HepG2 (cell line): Measurements from ENCODE around the gene PPP4R2. TPM values are rescaled to one million over a fixed set of nuclear protein-coding genes. Genes with fewer than 3 reads are reported as not detected.

Experiments
- ATAC-seq: fragments of 200-7000 bp; cut with Tn5 transposase; 3 replicates; pipeline ENCODE4 v1.9.1; 2020; ENCODE audit warnings: mild to moderate bottlenecking, moderate library complexity
- BruUV-seq: library from RNA; stranded (reverse); fragments of 400-500 nt; replicated peaks from 2 replicates; lab custom pipeline; 2021; lab: Mats Ljungman, UMichigan
- CTCF ChIA-PET: fragments of 300-600 bp; formaldehyde crosslinking; extraction: SDS; loops from one replicate; lab custom pipeline; 2021; ENCODE audit warnings: low total read pairs, inconsistent platforms, low intra/inter-chr PET ratio; lab: Yijun Ruan, JAX
- POLR2A ChIA-PET: fragments of 350-600 bp; sonication (Branson Sonifier 250); formaldehyde crosslinking; loops from one replicate; lab custom pipeline; 2020; ENCODE audit warnings: antibody characterized with exemption, inconsistent platforms; lab: Yijun Ruan, JAX
- DNase-seq: peaks from one replicate; pipeline ENCODE4 v3.0.0-alpha.2; 2015; ENCODE audit warnings: low spot score
- FAIRE-seq: peaks from 3 replicates; lab custom pipeline; 2011; peaks lifted over from hg19 to GRCh38; lab: Jason Lieb, UNC
- H2AFZ ChIP-seq: one replicate; pipeline ENCODE4 v1.6.1; 2011; ENCODE audit warnings: low read length, inconsistent platforms
- H3K27ac ChIP-seq: fragments of 300-600 bp; 3 replicates; pipeline ENCODE4 v1.8.0; 2011; ENCODE audit warnings: mixed run types, mild to moderate bottlenecking, mixed read lengths, low read length, inconsistent platforms; ENCODE audit not compliant: insufficient read depth; ENCODE audit errors: extremely low read length
- H3K27me3 ChIP-seq, 2 experiments: fragments of 200-600 bp in 1 of 2; 2 replicates in 1 of 2; 3 replicates in 1 of 2; pipeline versions ENCODE4 v1.6.0 to v1.8.0; 2011; ENCODE audit warnings: low read length in 2 of 2, mild to moderate bottlenecking in 2 of 2, moderate library complexity in 2 of 2, inconsistent platforms in 1 of 2; ENCODE audit not compliant: insufficient read depth in 2 of 2, control insufficient read depth in 1 of 2
- H3K36me3 ChIP-seq, 2 experiments: fragments of 200-600 bp in 1 of 2; replicated peaks in 1 of 2; 2 replicates in 1 of 2; 3 replicates in 1 of 2; pipeline versions ENCODE4 v1.5.1 to v1.8.0; 2011; ENCODE audit warnings: low read length in 2 of 2, inconsistent platforms in 1 of 2; ENCODE audit not compliant: insufficient read depth in 2 of 2, control insufficient read depth in 1 of 2
- H3K4me1 ChIP-seq: 2 replicates; pipeline ENCODE4 v1.5.1; 2012; ENCODE audit warnings: low read length, inconsistent platforms; ENCODE audit not compliant: insufficient read depth
- H3K4me2 ChIP-seq: 2 replicates; pipeline ENCODE4 v1.6.0; 2011; ENCODE audit warnings: low read depth, low read length, inconsistent platforms
- H3K4me3 ChIP-seq, 3 experiments: fragments of 200-600 bp in 1 of 3; sonication (generic), shearing (Covaris generic) in 1 of 3; replicated peaks in 1 of 3; 2 replicates each; pipeline ENCODE4 v1.5.1; 2011 to 2016; ENCODE audit warnings: low read length in 3 of 3, inconsistent platforms in 2 of 3, low read depth in 2 of 3, mild to moderate bottlenecking in 2 of 3, control low read depth in 1 of 3, mixed read lengths in 1 of 3; ENCODE audit not compliant: insufficient read depth in 1 of 3
- H3K79me2 ChIP-seq: one replicate; pipeline ENCODE4 v1.6.1; 2011; ENCODE audit warnings: low read length, inconsistent platforms; ENCODE audit not compliant: insufficient read depth
- H3K9ac ChIP-seq: 2 replicates; pipeline ENCODE4 v1.6.0; 2011; ENCODE audit warnings: mild to moderate bottlenecking, low read depth, low read length, inconsistent platforms; ENCODE audit not compliant: insufficient read depth
- H3K9me3 ChIP-seq: 2 replicates; pipeline ENCODE4 v1.5.1; 2012; ENCODE audit warnings: mild to moderate bottlenecking, low read length
- H4K20me1 ChIP-seq: 2 replicates; pipeline ENCODE4 v1.6.0; 2011; ENCODE audit warnings: inconsistent platforms, mild to moderate bottlenecking, low read length, moderate library complexity; ENCODE audit not compliant: insufficient read depth
- ARID2 ChIP-seq: sonication (generic); formaldehyde crosslinking; IDR thresholded peaks from 2 replicates; pipeline ENCODE4 v1.8.1; 2022; ENCODE audit warnings: mild to moderate bottlenecking, missing genetic modification reagents, borderline replicate concordance
- CBX2 ChIP-seq, 2 experiments: fragments of 200-600 bp in 1 of 2; sonication (generic); formaldehyde crosslinking in 1 of 2; IDR thresholded peaks; 2 replicates each; pipeline versions ENCODE4 v1.7.0 to v1.8.1; 2018 to 2022; ENCODE audit warnings: low read depth in 2 of 2, low read length in 1 of 2, mild to moderate bottlenecking in 1 of 2, missing genetic modification reagents in 1 of 2
- HOXA5 ChIP-seq: sonication (generic); formaldehyde crosslinking; IDR thresholded peaks from 2 replicates; pipeline ENCODE4 v1.4.0; 2020; ENCODE audit warnings: missing genetic modification reagents
- NCOA5 ChIP-seq: sonication (generic); formaldehyde crosslinking; IDR thresholded peaks from 2 replicates; pipeline ENCODE4 v1.4.0; 2020; ENCODE audit warnings: missing genetic modification reagents
- PAF1 ChIP-seq: IDR thresholded peaks from 2 replicates; pipeline ENCODE4 v1.6.1; 2016; ENCODE audit warnings: missing genetic modification reagents, missing compliant biosample characterization
- PAWR ChIP-seq: sonication (generic); formaldehyde crosslinking; IDR thresholded peaks from 2 replicates; pipeline ENCODE4 v1.4.0; 2020; ENCODE audit warnings: missing genetic modification reagents, mild to moderate bottlenecking, borderline replicate concordance
- SMC3 ChIP-seq: IDR thresholded peaks from 2 replicates; pipeline ENCODE4 v1.6.1; 2011; ENCODE audit warnings: low read length, improper control_type of control experiment
- STAG1 ChIP-seq: sonication (generic); formaldehyde crosslinking; IDR thresholded peaks from 2 replicates; pipeline ENCODE4 v1.4.0; 2020; ENCODE audit warnings: missing genetic modification reagents
- TBP ChIP-seq: sonication (generic); formaldehyde crosslinking; IDR thresholded peaks from 2 replicates; pipeline ENCODE4 v1.5.0; 2020; ENCODE audit warnings: missing genetic modification reagents
- TEAD3 ChIP-seq: optimal IDR thresholded peaks from 2 replicates; pipeline ENCODE3; 2016; ENCODE audit warnings: borderline replicate concordance
- TMF1 ChIP-seq: sonication (generic); formaldehyde crosslinking; IDR thresholded peaks from 2 replicates; pipeline ENCODE4 v1.8.1; 2022; ENCODE audit warnings: low read depth, missing genetic modification reagents
- U2AF1 ChIP-seq: fragments of 200-400 bp; formaldehyde crosslinking; optimal IDR thresholded peaks from 2 replicates; pipeline ENCODE3; 2017; ENCODE audit warnings: mild to moderate bottlenecking, low read depth, low read length
- ZNF17 ChIP-seq: sonication (generic); formaldehyde crosslinking; IDR thresholded peaks from 2 replicates; pipeline ENCODE4 v1.5.0; 2020; ENCODE audit warnings: mild to moderate bottlenecking, missing genetic modification reagents
- ZNF451 ChIP-seq: sonication (generic); formaldehyde crosslinking; IDR thresholded peaks from 2 replicates; pipeline ENCODE4 v1.5.0; 2020; ENCODE audit warnings: mild to moderate bottlenecking, missing genetic modification reagents
- ZNF891 ChIP-seq: sonication (generic); formaldehyde crosslinking; IDR thresholded peaks from 2 replicates; pipeline ENCODE4 v1.5.0; 2020; ENCODE audit warnings: mild to moderate bottlenecking, missing genetic modification reagents
- WGBS: methylation state at CpG from one replicate; pipeline ENCODE4 v1.1.6; 2017; ENCODE audit warnings: low lambda C conversion rate; 5-methylcytosine and 5-hydroxymethylcytosine counted together
- in situ Hi-C: cut with HindIII; loops from 2 replicates; pipeline ENCODE4 v1.10.0; 2017; ENCODE audit warnings: low pct_unique_long_range_greater_than_20kb; ENCODE audit not compliant: extremely low pct_ligation_motif_present
- intact Hi-C: fragments of 100-400 bp; cut with micrococcal nuclease; formaldehyde crosslinking; loops from one replicate; pipeline ENCODE4 v1.10.0; 2022; ENCODE audit not compliant: unreplicated experiment
- polyA plus RNA-seq, 8 experiments: library from polyadenylated mRNA; depleted of rRNA in 3 of 8; stranded (reverse) in 7 of 8; unstranded in 1 of 8; fragments of >200 nt; fragmentation: Illumina TruSeq in 4 of 8; extraction: Trizol in 4 of 8; gene quantifications; 2 replicates each; pipeline versions ENCODE4 v1.2.1 to v1.2.3, GENCODE V29; 2011 to 2016; ENCODE audit warnings: low read depth in 4 of 8, missing spikeins in 1 of 8, mixed read lengths in 1 of 8; ENCODE audit not compliant: insufficient read depth in 1 of 8
- total RNA-seq, 5 experiments: library from RNA; depleted of rRNA; stranded (reverse); fragments of >200 nt; fragmentation: Illumina TruSeq; extraction: Trizol; gene quantifications; 2 replicates each; pipeline ENCODE4 v1.2.3, GENCODE V29; 2016; ENCODE audit warnings: low read depth in 1 of 5
- TF ChIP-seq, protein P1 (sequence below): sonication (generic); formaldehyde crosslinking; IDR thresholded peaks from 2 replicates; pipeline ENCODE4 v1.5.0; 2020; ENCODE audit warnings: mild to moderate bottlenecking, missing genetic modification reagents, moderate library complexity
- TF ChIP-seq, protein P2 (sequence below): sonication (generic); formaldehyde crosslinking; IDR thresholded peaks from 2 replicates; pipeline ENCODE4 v1.4.0; 2020; ENCODE audit warnings: missing genetic modification reagents
- TF ChIP-seq, protein P3 (sequence below): sonication (generic); formaldehyde crosslinking; conservative IDR thresholded peaks from 2 replicates; pipeline ENCODE4 v1.8.0; 2022; ENCODE audit warnings: low read depth, missing genetic modification reagents

PPP4R2 gene
- total and polyA plus RNA-seq, 2 of the 13 experiments (the other 11 are each of a cell fraction or from before 2014, with no cell fraction given) = 22.3 to 161 TPM

DNA sequence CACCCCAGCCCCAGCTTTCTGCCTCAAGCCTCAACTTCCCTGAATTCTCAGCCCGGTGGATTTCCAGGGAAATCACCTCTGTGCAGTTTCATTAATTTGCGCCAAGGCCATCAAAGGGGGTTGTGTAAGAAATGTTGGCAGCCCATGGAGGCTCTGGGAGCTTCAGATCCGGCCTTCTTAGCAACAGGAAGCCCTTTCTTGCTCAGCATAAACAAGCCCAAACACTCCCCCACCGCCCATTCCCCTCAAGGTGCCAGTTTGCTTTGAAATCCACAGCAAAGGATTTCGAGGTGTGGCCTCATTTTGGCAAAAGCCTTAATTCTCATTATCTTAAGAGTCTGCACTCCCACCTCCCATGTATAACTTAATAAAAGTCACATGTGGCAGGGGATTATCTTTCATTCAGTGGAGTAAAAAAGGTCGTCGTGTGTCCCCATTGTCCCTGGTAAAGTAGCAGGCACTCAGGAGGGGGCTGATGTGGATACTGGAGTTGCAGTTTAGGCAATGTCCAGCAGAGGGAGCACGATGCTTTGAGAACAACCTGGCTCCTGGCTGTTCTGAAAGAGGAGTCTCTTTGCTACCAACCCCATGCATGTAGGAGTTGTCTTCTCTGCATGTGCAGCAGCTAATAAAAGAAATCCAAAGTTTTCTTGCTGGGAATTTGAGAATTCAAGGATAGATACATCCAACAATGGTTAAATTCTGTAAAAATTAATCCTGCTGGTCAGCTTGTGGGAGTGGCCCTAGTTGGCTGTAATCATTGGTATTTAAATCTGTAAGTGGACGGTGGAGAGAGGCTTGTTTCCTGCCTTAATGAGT lies 104.3 kb downstream of the PPP4R2 start:
- 11% methylated on average over 7 of the region's 9 CpGs for WGBS
- H4K20me1 ChIP-seq = no peaks in the 10 kb centered on the region
- no peak overlapping the region for H2AFZ ChIP-seq
- CTCF ChIA-PET = interaction anchor here (1.6 to 3.8 kb wide), 2 partner anchors 331 to 401 kb away, joined by 17 to 40 read pairs; no protein-coding TSS in a partner anchor
- DNase-seq (peak; percentile 75), FAIRE-seq (peak; percentile 94), ATAC-seq (peak; percentile 95)
- no peak overlapping the region for H3K27ac ChIP-seq
- H3K9ac ChIP-seq = no peak overlapping the region
- no peaks in the 10 kb centered on the region for H3K36me3 ChIP-seq
- no peaks in the 10 kb centered on the region for H3K27me3 ChIP-seq
- no peaks in the 10 kb centered on the region for H3K9me3 ChIP-seq
- intact Hi-C loops = loop anchor here (1.0 kb wide), 2 partner anchors 331 to 401 kb away; no protein-coding TSS in a partner anchor
- no TSS peak for BruUV-seq
- POLR2A ChIA-PET = no interaction called here
- H3K4me3 ChIP-seq = no peak overlapping the region
- no peaks in the 10 kb centered on the region for H3K79me2 ChIP-seq
- H3K4me2 ChIP-seq = no peak overlapping the region
- in situ Hi-C loops = loop anchor here (5.0 kb wide), 1 partner anchor 331 kb away; no protein-coding TSS in a partner anchor
- H3K4me1 ChIP-seq = peaks cover 16% of the 10 kb centered on the region
- TF ChIP-seq PAWR (CRISPR knock-in tag) (no peak), TBP (CRISPR knock-in tag) (no peak), TMF1 (CRISPR knock-in tag) (no peak), U2AF1 (no peak), NCOA5 (CRISPR knock-in tag) (no peak), STAG1 (CRISPR knock-in tag) (peak; percentile 88), CBX2 (IDR thresholded peaks at IDR 0.05; ENCODE audit: low read depth, low read length) (no peak), CBX2 (CRISPR knock-in tag; IDR thresholded peaks at IDR 0.05; ENCODE audit: low read depth) (no peak), ZNF451 (no peak), ARID2 (CRISPR knock-in tag) (no peak), ZNF17 (CRISPR knock-in tag) (no peak), HOXA5 (CRISPR knock-in tag) (no peak), TEAD3 (CRISPR knock-in tag) (peak; percentile 7), ZNF891 (CRISPR knock-in tag) (no peak), SMC3 (peak; percentile 87), PAF1 (CRISPR knock-in tag) (no peak)
- TF ChIP-seq, protein P1, sequence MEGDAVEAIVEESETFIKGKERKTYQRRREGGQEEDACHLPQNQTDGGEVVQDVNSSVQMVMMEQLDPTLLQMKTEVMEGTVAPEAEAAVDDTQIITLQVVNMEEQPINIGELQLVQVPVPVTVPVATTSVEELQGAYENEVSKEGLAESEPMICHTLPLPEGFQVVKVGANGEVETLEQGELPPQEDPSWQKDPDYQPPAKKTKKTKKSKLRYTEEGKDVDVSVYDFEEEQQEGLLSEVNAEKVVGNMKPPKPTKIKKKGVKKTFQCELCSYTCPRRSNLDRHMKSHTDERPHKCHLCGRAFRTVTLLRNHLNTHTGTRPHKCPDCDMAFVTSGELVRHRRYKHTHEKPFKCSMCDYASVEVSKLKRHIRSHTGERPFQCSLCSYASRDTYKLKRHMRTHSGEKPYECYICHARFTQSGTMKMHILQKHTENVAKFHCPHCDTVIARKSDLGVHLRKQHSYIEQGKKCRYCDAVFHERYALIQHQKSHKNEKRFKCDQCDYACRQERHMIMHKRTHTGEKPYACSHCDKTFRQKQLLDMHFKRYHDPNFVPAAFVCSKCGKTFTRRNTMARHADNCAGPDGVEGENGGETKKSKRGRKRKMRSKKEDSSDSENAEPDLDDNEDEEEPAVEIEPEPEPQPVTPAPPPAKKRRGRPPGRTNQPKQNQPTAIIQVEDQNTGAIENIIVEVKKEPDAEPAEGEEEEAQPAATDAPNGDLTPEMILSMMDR (CRISPR knock-in tag) = peak; percentile 91
- TF ChIP-seq, protein P2, sequence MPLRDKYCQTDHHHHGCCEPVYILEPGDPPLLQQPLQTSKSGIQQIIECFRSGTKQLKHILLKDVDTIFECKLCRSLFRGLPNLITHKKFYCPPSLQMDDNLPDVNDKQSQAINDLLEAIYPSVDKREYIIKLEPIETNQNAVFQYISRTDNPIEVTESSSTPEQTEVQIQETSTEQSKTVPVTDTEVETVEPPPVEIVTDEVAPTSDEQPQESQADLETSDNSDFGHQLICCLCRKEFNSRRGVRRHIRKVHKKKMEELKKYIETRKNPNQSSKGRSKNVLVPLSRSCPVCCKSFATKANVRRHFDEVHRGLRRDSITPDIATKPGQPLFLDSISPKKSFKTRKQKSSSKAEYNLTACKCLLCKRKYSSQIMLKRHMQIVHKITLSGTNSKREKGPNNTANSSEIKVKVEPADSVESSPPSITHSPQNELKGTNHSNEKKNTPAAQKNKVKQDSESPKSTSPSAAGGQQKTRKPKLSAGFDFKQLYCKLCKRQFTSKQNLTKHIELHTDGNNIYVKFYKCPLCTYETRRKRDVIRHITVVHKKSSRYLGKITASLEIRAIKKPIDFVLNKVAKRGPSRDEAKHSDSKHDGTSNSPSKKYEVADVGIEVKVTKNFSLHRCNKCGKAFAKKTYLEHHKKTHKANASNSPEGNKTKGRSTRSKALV = no peak
- TF ChIP-seq, protein P3, sequence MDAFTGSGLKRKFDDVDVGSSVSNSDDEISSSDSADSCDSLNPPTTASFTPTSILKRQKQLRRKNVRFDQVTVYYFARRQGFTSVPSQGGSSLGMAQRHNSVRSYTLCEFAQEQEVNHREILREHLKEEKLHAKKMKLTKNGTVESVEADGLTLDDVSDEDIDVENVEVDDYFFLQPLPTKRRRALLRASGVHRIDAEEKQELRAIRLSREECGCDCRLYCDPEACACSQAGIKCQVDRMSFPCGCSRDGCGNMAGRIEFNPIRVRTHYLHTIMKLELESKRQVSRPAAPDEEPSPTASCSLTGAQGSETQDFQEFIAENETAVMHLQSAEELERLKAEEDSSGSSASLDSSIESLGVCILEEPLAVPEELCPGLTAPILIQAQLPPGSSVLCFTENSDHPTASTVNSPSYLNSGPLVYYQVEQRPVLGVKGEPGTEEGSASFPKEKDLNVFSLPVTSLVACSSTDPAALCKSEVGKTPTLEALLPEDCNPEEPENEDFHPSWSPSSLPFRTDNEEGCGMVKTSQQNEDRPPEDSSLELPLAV (CRISPR knock-in tag) = no peak
